A549 treated with Hydrocortisone at 1 μM for 4 hours (cell line): Measurements from ENCODE around the gene TRPM1. TPM values are rescaled to one million over a fixed set of nuclear protein-coding genes. Genes with fewer than 3 reads are reported as not detected.

ENCODE experiments used
- total RNA-seq: library from RNA; stranded (reverse); fragments of 200-300 nt; extraction: Qiagen RNA extraction; gene quantifications from 5 replicates; pipeline ENCODE4 v1.2.3, GENCODE V29; 2022

TRPM1 gene
- not detected in 5 replicates for total RNA-seq

DNA sequence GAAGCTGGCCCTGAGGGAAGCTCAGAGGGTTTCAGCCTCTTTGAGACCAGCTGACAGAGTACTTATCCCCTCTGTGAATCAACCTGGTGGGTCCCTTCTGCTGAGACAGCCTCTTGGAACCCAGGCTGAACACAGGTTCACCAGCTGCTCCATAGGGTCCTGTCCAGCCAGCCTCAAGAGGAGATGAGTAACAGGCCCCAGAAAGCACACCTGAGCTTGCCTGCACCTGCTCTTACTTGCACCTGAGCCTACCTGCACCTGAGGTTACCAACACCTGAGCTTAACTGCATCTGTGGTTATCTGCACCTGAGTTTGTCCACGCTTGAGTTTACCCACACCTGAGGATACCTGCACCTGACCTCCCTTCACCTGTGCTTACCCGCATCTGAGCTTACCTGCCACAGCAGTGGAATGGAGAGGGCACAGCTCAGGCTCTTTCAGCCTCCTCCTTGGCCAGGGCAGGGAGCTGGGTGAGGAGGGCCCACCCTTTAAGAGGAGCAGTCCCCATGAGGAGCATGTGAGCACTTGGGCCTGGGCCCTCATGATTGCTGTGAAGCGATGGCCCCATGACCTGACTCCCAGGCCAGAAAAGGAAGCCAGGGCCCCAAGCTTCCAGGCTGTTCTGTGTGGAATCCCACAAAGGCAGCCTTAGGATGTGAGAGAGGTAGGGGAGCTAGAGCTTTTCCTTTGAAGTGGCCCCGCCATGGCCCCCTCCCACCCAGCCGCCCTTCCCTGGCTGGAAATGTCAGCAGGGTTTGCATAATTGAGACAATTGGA is at the start of gene TRPM1:
Gene TRPM1 (minus strand): TSS at position 464 of the 777 bp plus-strand sequence. CDS start 20,370 bp downstream, outside the sequence.

DNA sequence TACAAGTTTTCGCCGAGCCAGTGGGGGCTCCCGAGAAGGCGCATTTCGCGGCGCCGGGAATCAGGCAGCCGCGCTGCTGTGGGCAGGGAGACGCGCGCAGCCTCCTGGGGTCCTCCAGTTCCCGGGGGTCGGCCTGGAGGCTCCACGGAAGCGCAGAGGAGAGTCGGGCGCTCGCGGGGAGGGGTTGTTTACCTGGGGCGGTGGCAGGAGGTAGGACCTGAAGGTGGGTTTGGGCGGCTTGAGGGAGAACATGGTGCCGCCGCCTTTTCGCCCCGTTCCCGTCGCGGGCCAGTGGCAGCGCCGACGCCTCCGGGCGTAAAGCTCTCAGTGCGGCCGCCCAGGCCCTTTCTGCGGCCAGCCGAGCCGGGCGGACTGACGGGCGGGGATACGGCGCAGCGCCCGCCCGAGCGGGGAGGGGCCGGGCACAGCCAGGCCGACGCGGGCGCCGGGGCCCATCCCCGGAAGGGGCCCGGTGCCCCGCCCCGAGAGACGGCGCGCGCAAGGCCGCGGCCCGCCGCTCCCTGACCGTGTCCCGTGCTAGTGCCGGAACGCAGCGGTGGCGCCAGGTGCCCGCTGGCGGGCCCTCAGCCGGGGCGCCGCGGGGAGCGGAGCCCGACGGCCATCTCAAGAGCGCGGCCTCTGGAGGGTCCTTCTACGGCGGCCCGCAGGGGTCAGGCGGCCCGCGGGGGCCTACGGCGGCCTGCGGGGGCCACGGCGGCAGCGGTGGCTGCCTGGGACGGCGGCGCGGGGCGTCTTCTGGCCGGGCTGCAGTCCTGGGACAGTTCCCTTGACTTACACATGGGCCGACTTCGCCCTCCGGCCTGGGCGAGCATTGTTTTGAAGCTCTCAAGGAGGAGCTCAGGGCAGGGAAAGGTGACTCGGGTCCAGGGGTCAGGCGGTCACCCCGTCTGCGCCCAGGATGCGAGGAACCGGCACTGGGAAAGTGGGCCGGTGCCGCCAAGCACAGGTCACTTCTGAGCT is 110.0 kb downstream of the TRPM1 start, which contains the start of gene MTMR10:
Gene MTMR10 (minus strand): TSS at position 374 of the 981 bp plus-strand sequence. CDS start 122 bp downstream, at position 252.

Other genes starting within 250 kb of the TRPM1 start
- gene FAN1, start 197.8 kb downstream of the TRPM1 start, total RNA-seq, result 9.6 to 13.2 TPM (median 12.7 TPM) in 5 replicates
- gene MTMR10, start 110.1 kb downstream of the TRPM1 start, total RNA-seq, result 12.0 to 19.4 TPM (median 15.5 TPM) in 5 replicates
- gene KLF13, start 225.1 kb upstream of the TRPM1 start, total RNA-seq, result 99.1 to 126 TPM (median 116 TPM) in 5 replicates